GM18499 (cell line): ENCODE measurements around the gene ANKRD17.
"Not testable (repeated sequence)": the region's sequence is repeated elsewhere in the genome, so short reads cannot be mapped to it uniquely, and the experiment has no call there.

Source experiments
- ATAC-seq: cut with Tn5 transposase; IDR thresholded peaks from one replicate; pipeline ENCODE4 v1.9.1; 2021; ENCODE audit warnings: moderate number of reproducible peaks; ENCODE audit not compliant: insufficient read depth, unreplicated experiment

The ANKRD17 gene

DNA sequence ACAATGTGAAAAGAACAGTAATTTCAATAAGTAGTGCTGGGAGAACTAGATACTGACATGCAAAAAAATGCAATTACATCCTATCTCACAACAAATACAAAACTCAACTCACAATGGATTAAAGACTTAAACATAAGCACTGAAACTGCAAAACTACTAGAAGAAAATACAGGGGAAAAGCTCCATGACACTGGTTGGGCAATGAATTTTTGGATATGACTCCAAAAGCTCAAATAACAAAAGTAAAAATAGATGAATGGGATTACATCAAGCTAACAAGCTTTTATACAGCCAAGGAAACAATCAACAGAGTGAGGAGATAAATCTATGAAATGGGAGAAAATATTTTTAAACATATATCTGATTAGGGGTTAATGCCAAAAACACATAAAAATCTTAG, 53.1 kb downstream of the ANKRD17 start:
- ATAC-seq = no peak

DNA sequence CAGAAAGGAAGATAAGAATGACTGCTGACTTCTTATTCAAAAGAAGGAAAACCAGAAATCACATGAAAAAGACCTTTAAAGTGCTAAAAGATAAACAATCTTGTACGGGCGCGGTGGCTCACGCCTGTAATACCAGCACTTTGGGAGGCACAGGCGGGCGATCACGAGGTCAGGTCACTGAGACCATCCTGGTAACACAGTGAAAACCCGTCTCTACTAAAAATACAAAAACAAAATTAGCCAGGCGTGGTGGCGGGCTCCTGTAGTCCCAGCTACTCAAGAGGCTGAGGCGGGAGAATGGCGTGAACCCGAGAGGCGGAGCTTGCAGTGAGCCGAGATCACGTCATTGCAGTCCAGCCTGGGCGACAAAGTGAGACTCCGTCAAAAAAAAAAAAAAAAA, 54.6 kb downstream of the ANKRD17 start:
- ATAC-seq = not testable (repeated sequence)

DNA sequence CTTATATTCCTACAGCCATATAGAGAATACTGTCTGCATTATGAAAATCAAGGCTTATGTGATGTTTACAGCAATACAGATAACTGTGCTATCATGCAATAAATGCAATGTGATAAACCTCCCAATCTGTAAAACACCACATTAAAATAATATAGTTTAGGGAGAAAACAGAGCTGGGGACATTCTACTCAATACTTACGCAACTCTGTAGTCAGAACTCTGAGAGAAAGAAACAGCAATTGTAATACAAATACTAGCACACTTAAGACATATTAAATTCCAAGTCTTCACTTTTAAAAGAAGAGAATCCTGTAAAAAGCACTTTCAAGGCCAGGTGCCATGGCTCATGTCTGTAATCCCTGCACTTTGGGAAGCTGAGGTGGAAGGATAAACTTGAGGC, 61.4 kb downstream of the ANKRD17 start:
- no peak for ATAC-seq

DNA sequence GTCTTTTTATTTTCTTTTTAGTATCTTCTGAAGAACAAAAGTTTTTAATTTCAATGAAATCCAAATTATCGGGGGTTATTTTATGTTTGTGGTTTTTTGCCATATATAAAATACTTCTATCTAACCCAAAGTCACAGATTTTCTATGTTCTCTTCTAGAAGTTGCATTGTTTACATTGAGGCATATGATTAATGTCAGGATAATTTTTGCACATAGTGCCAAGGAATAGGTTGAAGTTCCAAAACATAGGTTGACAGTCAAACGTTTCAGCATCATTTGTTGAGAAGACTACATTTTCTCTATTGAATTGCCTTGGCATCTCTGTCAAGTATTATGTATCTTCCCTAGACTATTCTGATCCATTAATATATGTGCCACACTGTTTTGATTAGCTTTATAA, 64.5 kb downstream of the ANKRD17 start:
- ATAC-seq = no peak

DNA sequence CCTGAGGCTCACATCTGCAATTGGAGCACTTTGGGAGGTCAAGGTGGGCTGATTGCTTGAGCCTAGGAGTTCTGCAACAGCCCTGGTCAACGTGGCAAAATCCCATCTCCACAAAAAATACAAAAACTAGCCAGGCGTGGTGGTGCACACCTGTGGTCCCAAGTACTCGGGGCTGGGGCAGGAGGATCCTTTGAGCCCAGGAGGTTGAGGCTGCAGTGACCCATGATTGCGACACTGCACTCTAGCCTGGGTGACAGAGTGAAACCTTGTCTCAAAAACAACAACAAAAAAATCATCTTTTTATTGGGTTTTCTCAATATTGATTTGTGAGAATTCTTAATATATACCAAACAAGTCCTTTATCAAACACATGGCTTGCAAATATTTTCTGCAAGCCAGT, 64.9 kb downstream of the ANKRD17 start:
- ATAC-seq = no peak

DNA sequence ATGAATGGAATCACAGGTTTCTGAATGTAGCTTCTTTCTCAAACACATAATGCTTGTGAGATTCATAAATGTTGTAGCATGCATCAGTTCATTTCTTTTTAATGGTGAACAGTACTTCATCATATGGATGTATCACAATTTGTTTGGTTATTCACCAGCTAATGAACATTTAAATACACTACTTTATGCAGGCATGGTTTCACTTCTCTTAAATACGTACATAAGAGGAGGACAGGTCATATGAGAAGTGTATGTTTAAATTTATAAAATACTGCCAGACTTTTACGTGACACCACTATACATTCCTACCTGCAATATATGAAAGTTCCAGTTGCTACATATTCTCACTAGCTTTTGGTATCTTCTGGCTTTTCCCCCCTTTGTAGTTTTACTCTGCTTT, 65.4 kb downstream of the ANKRD17 start:
- ATAC-seq = peak; percentile 81

DNA sequence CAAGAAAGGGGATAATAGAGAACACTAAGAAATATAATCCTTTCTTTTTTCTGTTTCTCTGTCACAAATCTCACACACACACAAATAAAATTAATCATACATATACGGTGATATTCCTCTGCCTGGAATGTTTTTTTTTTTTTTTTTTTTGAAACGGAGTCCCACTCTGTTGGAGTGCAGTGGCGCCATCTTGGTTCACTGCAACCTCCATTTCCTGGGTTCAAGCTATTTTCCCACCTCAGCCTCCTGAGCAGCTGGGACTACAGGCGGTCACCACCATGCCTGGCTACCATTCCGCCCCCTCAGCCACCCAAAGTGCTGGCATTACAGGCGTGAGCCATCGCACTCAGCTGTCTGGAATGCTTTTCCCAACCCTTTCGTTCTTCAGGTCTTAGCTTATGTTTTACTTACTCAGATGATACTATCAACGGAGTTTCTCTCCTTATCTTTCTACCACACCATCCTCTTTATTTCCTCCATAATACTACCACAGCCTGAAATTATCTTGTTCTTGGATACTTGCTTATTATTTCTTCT, 69.3 kb downstream of the ANKRD17 start:
- ATAC-seq = no peak

DNA sequence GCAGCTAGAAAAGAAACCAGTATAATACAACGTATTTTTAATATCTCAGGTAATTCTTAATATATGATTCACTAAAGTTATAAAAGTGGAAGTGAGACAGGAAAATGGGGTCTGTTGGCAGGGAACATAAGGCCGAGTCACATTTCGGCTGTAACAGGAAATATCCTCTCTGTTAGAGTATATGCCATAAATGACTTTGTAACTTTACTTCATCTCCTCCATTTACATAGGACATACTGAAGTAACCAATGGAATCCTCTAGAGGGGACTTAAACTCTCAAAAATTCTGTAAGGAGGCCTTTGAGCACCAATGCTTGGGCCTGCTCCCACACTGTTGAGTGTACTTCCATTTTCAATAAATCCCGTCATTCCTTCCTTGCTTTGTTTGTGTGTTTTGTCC, 71.3 kb downstream of the ANKRD17 start:
- ATAC-seq = no peak

DNA sequence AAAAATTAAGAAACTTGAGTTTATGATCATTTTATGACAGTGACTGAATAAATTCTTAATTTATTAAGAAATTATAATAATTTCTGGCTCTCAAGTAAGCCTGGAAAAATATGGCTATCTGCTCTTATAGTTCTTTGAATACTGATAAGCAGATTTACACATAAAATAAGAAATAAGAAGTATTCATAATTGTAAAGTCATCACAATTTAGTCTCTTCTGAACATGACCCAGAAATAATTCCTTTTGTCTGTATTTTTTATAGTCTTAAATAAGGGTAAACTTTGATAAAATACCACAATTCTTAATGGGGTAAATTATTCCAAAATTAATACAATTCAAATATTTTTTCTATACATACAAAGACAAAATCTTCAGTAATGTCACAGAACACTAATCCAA, 72.7 kb downstream of the ANKRD17 start:
- ATAC-seq = no peak

DNA sequence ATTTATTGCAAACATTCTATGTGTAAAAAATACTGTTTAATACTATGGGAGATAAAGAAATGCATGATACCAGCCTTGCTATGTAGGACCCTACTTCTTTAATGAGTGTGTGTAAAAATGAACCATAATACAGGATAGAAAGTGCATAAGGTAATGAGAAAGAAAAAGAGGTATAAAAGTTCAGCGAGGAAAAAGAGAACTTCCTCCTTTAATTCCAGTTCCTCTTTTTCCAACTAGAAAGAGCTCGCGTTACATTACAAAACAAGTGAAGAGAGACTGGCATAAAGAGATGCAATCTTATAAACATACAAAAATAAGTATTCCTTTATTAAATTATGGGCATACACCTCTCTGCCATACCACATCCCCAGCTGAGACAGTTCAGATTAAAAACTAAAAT, 77.4 kb downstream of the ANKRD17 start:
- no peak for ATAC-seq

DNA sequence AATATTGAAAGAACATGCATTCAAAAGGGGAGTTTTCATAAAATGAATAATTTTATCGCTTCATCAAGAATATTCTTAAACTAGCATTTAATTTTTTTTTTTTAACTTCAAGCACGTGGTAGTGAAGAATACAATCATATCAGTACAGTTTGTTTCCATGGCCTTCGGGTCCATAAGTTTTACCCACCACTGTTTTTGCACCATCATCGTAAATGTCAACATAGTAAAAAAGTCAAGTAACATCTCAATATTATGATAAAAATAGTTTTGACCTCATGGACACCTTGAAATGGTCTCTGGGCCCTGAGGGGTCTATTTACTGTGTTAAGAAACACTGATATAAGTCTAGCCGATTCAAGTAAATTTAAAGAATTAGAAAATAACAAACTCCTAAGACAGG, 80.2 kb downstream of the ANKRD17 start:
- ATAC-seq = no peak

DNA sequence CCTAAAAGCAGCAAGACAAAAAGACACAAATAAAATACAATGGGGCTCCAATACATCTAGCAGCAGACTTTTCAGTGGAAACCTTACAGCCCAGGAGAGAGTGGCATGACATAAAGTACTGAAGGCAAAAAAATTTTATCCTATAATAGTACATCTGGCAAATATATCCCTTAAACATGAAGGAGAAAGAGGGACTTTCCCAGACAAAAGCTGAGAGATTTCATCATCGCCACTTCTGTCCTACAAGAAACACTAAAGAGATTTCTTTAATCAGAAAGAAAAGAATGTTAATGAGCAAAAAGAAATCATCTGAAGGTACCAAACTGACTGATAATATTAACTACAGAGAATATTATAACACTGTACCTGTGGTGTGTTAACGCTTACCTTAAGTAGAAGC, 86.4 kb downstream of the ANKRD17 start:
- no peak for ATAC-seq

DNA sequence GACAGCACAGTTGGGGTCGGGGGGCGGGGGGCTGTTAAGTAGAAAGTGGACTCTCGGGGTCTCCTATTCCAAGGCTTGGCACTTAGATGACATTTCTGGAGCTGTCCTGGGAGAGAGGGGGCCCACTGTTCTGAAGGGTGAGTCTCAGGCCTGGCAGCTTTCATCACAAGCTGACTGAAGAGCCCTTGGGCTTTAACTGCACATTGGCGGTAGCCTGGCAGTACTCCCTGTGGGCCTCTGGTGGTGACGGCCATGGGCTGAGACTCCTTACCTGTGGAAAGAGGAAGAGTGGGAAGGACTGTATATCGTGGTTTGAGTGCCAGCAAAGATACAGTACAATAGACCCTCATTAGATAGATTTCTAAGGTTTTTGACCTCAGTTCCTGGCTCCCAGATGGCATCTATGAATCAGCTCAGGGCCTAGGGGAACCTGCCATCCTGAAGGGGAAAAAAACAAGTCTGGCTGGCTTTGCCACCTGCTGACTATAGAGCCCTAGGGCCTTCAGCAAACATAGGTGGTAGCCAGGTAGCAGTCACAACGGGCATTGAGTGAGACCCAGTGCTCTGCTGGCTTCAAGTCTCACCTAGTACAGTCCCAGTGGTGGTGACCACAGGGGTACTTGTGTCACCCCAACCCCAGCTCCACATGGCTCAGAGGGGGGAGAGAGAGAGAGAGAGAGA, 87.9 kb downstream of the ANKRD17 start:
- ATAC-seq = no peak

DNA sequence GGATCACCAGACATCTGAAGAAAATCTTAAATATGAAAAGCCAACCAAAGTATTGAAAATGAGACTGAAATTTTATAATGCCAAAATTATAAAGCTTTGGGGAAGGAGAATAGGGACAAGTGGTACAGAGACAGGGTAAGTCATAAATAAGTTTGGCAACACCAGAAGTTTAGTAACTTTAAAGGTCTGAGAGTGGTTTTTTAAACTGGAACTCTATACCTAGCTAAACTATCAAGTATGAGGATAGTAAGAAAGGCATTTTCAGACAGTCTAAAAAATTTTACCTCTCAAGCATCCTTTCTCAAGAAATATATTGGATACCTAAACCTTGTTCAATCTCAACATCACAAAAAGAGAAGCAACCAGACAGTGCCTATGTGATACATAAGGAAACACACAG, 92.4 kb downstream of the ANKRD17 start:
- no peak for ATAC-seq

DNA sequence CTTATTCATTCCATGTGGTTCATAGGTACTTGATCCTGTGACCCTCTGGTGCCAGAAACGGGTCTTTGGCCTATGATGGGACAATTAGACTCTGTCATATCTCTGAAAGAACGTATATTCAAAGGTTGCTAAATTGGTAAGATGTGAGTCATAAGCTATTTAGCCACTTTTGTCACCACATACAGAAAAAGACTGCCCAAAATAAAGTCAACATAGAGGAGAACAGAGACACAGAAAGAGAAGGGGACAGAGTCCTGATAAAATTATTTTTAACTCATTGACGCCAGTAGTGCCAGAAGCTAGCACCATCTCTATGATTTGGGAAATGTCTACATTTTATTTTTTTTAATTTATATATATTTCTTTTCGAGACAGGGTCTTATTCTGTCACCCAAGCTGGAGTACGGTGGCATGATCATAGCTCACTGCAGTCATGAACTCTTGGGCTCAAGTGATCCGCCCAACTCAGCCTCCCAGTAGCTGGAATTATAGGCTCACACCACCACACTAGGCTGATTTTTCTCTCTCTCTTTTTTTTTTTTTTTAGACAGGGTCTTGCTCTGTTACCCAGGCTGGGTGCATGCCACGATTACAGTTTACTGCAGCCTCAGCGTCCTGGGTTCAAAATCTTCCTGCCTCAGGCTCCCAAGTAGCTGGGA, 96.9 kb downstream of the ANKRD17 start:
- ATAC-seq = no peak

DNA sequence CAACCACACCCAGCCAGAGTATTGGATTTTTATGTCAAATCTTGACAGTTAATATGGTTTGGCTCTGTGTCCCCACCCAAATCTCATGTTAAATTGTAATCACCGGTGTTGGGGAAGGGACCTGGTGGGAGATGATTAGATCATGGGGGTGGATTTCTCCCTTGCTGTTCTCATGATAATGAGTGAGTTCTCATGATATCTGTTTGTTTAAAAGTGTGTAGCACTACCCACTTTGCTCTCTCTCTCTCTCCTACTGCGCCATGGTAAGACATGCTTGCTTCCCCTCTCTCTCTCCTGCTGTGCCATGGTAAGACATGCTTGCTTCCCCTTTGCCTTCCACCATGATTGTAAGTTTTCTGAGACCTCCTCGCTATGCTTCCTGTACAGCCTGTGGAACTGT, 102.2 kb downstream of the ANKRD17 start:
- no peak for ATAC-seq

DNA sequence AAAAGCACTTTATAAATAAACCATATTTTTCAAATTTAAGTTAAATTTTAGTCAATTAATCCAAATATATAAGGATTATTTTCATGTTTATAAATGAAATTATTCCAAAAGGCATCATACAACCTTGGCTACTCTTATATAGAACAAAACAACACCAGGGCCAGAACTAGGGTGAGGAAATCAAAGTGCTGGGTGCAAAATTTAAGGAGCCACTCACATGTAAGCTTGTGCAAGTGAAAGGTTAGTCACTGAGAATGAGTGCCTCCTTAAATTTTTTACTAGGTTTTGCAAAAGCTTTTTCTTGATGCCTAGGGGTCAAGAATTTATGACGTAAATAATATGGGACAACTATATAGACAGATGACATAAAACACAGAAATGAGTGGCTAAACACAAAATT, 105.7 kb downstream of the ANKRD17 start:
- no peak for ATAC-seq

DNA sequence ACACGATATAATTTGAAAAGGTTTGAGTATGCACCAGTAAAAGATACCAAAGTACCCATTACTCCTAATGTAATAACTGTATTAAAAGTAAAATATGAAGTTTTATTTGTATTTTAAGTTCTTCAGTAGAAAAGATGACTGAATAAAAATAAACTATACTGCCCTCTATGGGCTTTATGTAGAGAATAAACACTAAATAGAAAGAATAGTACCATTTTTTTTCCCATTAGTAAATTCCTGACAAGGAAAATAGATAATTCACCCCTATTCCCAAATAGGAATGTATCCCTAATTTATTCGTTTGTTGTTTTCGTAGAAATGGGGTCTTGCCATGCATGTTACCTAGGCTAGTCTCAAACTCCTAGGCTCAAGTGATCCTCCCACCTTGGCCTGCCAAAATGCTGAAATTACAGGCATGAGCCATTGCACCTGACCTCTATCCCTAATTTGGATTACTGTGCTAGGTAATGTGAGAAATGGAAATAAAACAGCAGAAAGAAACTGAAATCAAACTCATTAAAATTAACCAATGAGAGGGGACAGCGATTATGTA, 115.5 kb downstream of the ANKRD17 start:
- no peak for ATAC-seq

DNA sequence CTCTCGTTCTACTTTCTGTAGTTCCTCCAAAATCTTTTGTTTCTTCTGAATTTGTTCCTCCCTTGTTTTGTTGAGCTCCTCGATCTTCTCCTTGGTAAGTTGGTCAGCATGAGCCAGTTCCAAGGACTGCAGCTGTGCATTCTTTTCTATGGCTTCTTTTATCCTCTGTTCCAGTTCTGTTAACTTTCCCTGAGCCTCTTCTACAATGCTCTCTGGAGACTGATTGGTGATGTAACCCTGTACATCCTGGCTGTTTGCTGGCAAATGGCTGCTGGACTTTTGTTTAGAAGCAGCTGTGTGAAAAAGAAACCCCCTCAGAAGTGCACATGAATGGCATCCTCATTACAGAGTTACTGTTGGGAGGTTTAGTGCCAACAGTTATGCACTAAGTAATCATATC, 118.6 kb downstream of the ANKRD17 start:
- no peak for ATAC-seq

DNA sequence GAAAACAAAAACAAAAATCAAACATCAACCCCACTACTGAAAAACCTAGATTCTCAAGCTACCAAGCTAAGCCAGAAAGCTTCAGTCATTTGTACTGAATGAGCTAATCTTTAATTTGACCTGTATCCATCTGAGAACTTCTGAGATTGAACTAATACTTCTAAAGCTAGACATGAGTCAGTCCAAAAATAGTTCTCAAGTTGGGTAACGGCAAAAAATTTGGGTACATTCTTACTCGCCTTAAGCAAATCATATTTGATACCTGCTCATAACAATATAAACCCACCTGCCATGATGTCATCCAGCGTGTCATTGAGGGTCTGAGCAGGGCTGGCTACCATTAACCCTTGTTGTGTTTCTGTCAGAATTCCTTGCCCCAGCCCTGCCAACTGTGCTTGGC, 119.4 kb downstream of the ANKRD17 start:
- no peak for ATAC-seq

DNA sequence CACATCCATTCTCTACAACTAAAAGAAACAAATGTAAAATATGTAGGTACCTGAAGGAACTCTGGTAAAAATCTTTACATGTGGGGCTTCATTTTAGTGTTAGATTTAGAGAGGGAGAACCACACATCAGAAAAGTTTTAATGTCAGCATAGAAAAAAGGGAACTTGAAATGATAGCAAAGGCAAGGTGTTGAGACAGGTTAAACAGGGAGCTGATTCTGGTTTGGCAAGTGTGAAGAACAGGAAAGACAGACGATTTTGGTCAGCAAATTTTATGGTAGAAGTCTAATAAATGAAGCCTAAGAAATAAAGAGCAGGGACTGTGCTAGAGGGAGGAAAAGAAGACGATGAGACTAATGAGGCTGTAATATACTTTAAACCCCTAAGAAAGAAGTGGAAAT, 121.5 kb downstream of the ANKRD17 start:
- ATAC-seq = no peak

DNA sequence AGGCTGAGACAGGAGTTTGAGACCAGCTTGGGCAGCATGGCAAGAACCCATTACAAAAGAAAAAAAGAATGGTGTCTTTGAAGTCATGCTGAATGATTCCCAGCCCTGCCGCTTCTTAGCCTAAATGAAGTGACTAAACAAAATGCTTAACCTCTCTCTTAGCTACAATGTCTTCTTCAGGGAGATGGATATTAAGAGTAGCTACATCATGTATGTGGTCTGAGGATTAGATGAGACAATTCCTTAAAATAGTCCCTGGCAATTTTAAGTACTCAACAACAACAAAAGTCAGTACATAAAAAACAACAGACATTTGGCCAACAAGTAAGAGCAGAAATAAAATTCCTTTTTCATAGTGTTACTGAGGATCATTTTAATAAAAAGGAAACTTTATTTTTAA, 124.8 kb downstream of the ANKRD17 start:
- no peak for ATAC-seq
